Measurements from ENCODE around the gene EBI3. TPM values are rescaled to one million over a fixed set of nuclear protein-coding genes. Genes with fewer than 3 reads are reported as not detected.
"Not testable (repeated sequence)": the region's sequence is repeated elsewhere in the genome, so short reads cannot be mapped to it uniquely, and the experiment has no call there.

The EBI3 gene
- total and polyA plus RNA-seq, 4 donors, result 1.8 to 7.8 (median 2.5) TPM

GRCh38 chr19:4192537-4192936 lies 36.8 kb upstream of the EBI3 start:
- not testable (repeated sequence) for H3K9ac ChIP-seq (ENCODE audit: low read depth in 1 of 2, low read length in 2 of 2); H3K4me1 ChIP-seq (ENCODE audit: control insufficient read depth in 4 of 4, insufficient read depth in 4 of 4, low read length in 3 of 4); H3K9me3 ChIP-seq (ENCODE audit: control insufficient read depth in 4 of 4, low read length in 3 of 4); H3K36me3 ChIP-seq (ENCODE audit: control insufficient read depth in 4 of 4, insufficient read depth in 3 of 4, low read depth in 1 of 4, low read length in 3 of 4); H3K27ac ChIP-seq (ENCODE audit: low read depth in 1 of 2, low read length in 2 of 2); H3K4me3 ChIP-seq (ENCODE audit: low read depth in 1 of 3, low read length in 3 of 3); H3K27me3 ChIP-seq (ENCODE audit: control insufficient read depth in 4 of 4, insufficient read depth in 4 of 4, low read length in 3 of 4); DNase-seq (ENCODE audit: low spot score)
- WGBS, result 94% methylated on average over 3 of the region's 3 CpGs

- Histone ChIP-seq H3K36me3 (ENCODE audit: control insufficient read depth in 4 of 4, insufficient read depth in 3 of 4, low read depth in 1 of 4, low read length in 3 of 4) (no peaks in the 10 kb centered on the region), H3K9me3 (ENCODE audit: control insufficient read depth in 4 of 4, low read length in 3 of 4) (no peaks in the 10 kb centered on the region), H3K4me1 (ENCODE audit: control insufficient read depth in 4 of 4, insufficient read depth in 4 of 4, low read length in 3 of 4) (no peaks in the 10 kb centered on the region), H3K27ac (ENCODE audit: low read depth in 1 of 2, low read length in 2 of 2) (no peak overlapping the region), H3K4me3 (ENCODE audit: low read depth in 1 of 3, low read length in 3 of 3) (no peak overlapping the region), H3K27me3 (ENCODE audit: control insufficient read depth in 4 of 4, insufficient read depth in 4 of 4, low read length in 3 of 4) (no peaks in the 10 kb centered on the region), H3K9ac (ENCODE audit: low read depth in 1 of 2, low read length in 2 of 2) (no peak overlapping the region)
- WGBS, result 70% methylated on average over 7 of the region's 7 CpGs
- TF ChIP-seq FOXA1 (IDR thresholded peaks at IDR 0.05) (no peak), RAD21 (IDR thresholded peaks at IDR 0.05) (no peak), EGR1 (IDR thresholded peaks at IDR 0.05; ENCODE audit: low read depth in 2 of 2) (no peak)
- TF ChIP-seq, protein P1, sequence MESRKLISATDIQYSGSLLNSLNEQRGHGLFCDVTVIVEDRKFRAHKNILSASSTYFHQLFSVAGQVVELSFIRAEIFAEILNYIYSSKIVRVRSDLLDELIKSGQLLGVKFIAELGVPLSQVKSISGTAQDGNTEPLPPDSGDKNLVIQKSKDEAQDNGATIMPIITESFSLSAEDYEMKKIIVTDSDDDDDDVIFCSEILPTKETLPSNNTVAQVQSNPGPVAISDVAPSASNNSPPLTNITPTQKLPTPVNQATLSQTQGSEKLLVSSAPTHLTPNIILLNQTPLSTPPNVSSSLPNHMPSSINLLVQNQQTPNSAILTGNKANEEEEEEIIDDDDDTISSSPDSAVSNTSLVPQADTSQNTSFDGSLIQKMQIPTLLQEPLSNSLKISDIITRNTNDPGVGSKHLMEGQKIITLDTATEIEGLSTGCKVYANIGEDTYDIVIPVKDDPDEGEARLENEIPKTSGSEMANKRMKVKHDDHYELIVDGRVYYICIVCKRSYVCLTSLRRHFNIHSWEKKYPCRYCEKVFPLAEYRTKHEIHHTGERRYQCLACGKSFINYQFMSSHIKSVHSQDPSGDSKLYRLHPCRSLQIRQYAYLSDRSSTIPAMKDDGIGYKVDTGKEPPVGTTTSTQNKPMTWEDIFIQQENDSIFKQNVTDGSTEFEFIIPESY (IDR thresholded peaks at IDR 0.05), result no peak
- no peak for DNase-seq (ENCODE audit: low spot score)
These were observed 35.0 kb upstream of the EBI3 start for GRCh38 chr19:4194353-4194752.

DNA sequence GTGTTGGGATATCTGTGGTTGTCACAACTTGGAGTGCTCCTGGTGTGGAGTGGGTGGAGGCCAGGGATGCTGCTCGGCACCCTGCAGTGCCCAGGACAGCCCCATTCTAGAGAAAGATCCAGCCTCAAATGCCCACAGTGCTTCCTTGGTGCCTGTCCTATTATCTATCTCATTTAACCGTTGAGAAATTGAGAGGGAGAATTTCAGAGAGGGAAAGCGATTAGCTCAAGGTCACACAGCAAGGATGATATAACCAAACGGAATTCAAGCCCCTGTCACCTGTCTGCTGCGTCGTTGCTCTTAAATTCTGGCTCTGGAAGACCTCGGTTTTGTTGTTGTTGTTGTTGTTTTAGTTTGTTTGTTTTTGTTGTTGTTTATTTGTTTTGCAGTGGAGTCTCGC lies 33.3 kb upstream of the EBI3 start:
- TF ChIP-seq HNF4A (conservative IDR thresholded peaks at IDR 0.05), result no peak
- TF ChIP-seq HNF4G (IDR thresholded peaks at IDR 0.05), result no peak
- TF ChIP-seq FOXA2 (IDR thresholded peaks at IDR 0.05), result no peak
- no peak for TF ChIP-seq REST (IDR thresholded peaks at IDR 0.05)
- TF ChIP-seq, protein P2, sequence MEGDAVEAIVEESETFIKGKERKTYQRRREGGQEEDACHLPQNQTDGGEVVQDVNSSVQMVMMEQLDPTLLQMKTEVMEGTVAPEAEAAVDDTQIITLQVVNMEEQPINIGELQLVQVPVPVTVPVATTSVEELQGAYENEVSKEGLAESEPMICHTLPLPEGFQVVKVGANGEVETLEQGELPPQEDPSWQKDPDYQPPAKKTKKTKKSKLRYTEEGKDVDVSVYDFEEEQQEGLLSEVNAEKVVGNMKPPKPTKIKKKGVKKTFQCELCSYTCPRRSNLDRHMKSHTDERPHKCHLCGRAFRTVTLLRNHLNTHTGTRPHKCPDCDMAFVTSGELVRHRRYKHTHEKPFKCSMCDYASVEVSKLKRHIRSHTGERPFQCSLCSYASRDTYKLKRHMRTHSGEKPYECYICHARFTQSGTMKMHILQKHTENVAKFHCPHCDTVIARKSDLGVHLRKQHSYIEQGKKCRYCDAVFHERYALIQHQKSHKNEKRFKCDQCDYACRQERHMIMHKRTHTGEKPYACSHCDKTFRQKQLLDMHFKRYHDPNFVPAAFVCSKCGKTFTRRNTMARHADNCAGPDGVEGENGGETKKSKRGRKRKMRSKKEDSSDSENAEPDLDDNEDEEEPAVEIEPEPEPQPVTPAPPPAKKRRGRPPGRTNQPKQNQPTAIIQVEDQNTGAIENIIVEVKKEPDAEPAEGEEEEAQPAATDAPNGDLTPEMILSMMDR (IDR thresholded peaks at IDR 0.05; ENCODE audit: low read depth, low read length, missing input control), result no peak
- TF ChIP-seq, protein P1 (IDR thresholded peaks at IDR 0.05), result no peak
- no peak for TF ChIP-seq TAF1 (conservative IDR thresholded peaks at IDR 0.05)
- no peak for TF ChIP-seq MAX (IDR thresholded peaks at IDR 0.05)
- TF ChIP-seq RXRA (IDR thresholded peaks at IDR 0.05), result no peak
- TF ChIP-seq YY1 (IDR thresholded peaks at IDR 0.05), result no peak
- no peak for TF ChIP-seq GABPA (IDR thresholded peaks at IDR 0.05 in 1 of 2, conservative IDR thresholded peaks at IDR 0.05 in 1 of 2)
- TF ChIP-seq FOXA1 (IDR thresholded peaks at IDR 0.05), result no peak
- TF ChIP-seq SP1 (IDR thresholded peaks at IDR 0.05), result no peak
- TF ChIP-seq NR2F2 (IDR thresholded peaks at IDR 0.05), result no peak
- H3K9ac ChIP-seq (ENCODE audit: low read depth in 1 of 2, low read length in 2 of 2), result no peak overlapping the region
- H3K27me3 ChIP-seq (ENCODE audit: control insufficient read depth in 4 of 4, insufficient read depth in 4 of 4, low read length in 3 of 4), result no peaks in the 10 kb centered on the region
- H3K4me1 ChIP-seq (ENCODE audit: control insufficient read depth in 4 of 4, insufficient read depth in 4 of 4, low read length in 3 of 4), result no peaks in the 10 kb centered on the region
- H3K9me3 ChIP-seq (ENCODE audit: control insufficient read depth in 4 of 4, low read length in 3 of 4), result no peaks in the 10 kb centered on the region
- DNase-seq (ENCODE audit: low spot score), result no peak
- no peaks in the 10 kb centered on the region for H3K36me3 ChIP-seq (ENCODE audit: control insufficient read depth in 4 of 4, insufficient read depth in 3 of 4, low read depth in 1 of 4, low read length in 3 of 4)
- no peak overlapping the region for H3K27ac ChIP-seq (ENCODE audit: low read depth in 1 of 2, low read length in 2 of 2)
- WGBS, result 85% methylated on average over 8 of the region's 8 CpGs
- H3K4me3 ChIP-seq (ENCODE audit: low read depth in 1 of 3, low read length in 3 of 3), result no peak overlapping the region

Measured in liver (tissue), 9 donors.